ENCODE measurements around the gene POLRMT. TPM values are rescaled to one million over a fixed set of nuclear protein-coding genes. Genes with fewer than 3 reads are reported as not detected.
"Not testable (repeated sequence)": the region's sequence is repeated elsewhere in the genome, so short reads cannot be mapped to it uniquely, and the experiment has no call there.

POLRMT gene
- total RNA-seq, 1 donor from 2014 or later = 68.4 TPM

DNA sequence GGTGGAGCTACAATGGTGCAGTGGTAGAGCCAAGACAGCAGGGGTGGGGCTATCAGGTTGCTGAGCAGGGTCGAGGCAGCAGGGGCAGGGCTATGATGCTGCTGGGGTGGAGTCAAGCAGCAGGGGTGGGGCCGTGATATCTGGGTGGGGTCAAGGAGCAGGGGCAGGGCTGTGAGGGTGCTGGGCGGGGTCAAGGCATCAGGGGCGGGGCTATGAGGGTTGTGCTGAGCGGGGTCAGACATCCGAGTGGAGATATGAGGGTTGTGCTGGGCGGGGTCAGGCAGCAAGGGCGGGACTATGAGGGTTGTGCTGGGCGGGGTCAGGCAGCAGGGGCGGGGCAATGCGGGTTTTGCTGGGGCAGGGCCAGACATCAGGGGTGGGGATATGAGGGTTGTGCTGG, 29.0 kb downstream of the POLRMT start:
- Mint-ChIP-seq H3K36me3 (ENCODE audit: insufficient read depth) (no peaks in the 10 kb centered on the region), H3K27me3 (peaks cover 8% of the 10 kb centered on the region), H3K4me3 (ENCODE audit: low read depth) (no peak overlapping the region), H3K9me3 (ENCODE audit: low read depth) (peaks cover 4% of the 10 kb centered on the region), H3K4me1 (ENCODE audit: low read depth) (no peaks in the 10 kb centered on the region), H3K27ac (no peak overlapping the region)
- TF ChIP-seq, protein P1, sequence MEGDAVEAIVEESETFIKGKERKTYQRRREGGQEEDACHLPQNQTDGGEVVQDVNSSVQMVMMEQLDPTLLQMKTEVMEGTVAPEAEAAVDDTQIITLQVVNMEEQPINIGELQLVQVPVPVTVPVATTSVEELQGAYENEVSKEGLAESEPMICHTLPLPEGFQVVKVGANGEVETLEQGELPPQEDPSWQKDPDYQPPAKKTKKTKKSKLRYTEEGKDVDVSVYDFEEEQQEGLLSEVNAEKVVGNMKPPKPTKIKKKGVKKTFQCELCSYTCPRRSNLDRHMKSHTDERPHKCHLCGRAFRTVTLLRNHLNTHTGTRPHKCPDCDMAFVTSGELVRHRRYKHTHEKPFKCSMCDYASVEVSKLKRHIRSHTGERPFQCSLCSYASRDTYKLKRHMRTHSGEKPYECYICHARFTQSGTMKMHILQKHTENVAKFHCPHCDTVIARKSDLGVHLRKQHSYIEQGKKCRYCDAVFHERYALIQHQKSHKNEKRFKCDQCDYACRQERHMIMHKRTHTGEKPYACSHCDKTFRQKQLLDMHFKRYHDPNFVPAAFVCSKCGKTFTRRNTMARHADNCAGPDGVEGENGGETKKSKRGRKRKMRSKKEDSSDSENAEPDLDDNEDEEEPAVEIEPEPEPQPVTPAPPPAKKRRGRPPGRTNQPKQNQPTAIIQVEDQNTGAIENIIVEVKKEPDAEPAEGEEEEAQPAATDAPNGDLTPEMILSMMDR (IDR thresholded peaks at IDR 0.05; ENCODE audit: unreplicated experiment) = no peak
- no peak for DNase-seq (ENCODE audit: low spot score, unreplicated experiment)

DNA sequence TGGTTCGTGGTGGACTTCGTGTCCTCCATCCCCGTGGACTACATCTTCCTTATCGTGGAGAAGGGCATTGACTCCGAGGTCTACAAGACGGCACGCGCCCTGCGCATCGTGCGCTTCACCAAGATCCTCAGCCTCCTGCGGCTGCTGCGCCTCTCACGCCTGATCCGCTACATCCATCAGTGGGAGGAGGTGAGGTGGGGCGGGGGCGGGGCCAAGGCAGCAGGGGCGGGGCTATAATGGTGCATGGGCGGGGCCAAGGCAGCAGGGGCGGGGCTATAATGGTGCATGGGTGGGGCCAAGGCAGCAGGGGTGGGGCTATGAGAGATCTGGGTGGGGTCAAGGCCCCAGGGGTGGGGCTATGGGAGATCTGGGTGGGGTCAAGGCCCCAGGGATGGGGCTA, 29.6 kb downstream of the POLRMT start:
- not testable (repeated sequence) for H3K4me3 Mint-ChIP-seq (ENCODE audit: low read depth); H3K4me1 Mint-ChIP-seq (ENCODE audit: low read depth); H3K9me3 Mint-ChIP-seq (ENCODE audit: low read depth); DNase-seq (ENCODE audit: low spot score, unreplicated experiment); H3K27me3 Mint-ChIP-seq; H3K27ac Mint-ChIP-seq; H3K36me3 Mint-ChIP-seq (ENCODE audit: insufficient read depth)

DNA sequence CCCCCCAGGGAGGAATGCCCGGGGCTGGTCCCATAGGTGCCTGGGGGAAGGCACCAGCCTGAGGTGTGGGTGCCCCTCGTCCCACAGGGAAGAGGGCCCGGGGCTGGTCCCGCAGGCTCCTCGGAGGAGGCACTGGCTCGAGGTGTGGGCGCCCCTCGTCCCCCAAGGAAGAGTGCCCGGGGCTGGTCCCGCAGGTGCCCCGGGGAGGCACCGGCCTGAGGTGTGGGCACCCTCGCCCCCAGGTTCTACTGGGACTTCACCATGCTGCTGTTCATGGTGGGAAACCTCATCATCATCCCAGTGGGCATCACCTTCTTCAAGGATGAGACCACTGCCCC, 30.1 kb downstream of the POLRMT start:
- H3K27ac Mint-ChIP-seq; H3K27me3 Mint-ChIP-seq; H3K4me3 Mint-ChIP-seq (ENCODE audit: low read depth); H3K4me1 Mint-ChIP-seq (ENCODE audit: low read depth); H3K36me3 Mint-ChIP-seq (ENCODE audit: insufficient read depth); H3K9me3 Mint-ChIP-seq (ENCODE audit: low read depth); DNase-seq (ENCODE audit: low spot score, unreplicated experiment): not testable (repeated sequence)

DNA sequence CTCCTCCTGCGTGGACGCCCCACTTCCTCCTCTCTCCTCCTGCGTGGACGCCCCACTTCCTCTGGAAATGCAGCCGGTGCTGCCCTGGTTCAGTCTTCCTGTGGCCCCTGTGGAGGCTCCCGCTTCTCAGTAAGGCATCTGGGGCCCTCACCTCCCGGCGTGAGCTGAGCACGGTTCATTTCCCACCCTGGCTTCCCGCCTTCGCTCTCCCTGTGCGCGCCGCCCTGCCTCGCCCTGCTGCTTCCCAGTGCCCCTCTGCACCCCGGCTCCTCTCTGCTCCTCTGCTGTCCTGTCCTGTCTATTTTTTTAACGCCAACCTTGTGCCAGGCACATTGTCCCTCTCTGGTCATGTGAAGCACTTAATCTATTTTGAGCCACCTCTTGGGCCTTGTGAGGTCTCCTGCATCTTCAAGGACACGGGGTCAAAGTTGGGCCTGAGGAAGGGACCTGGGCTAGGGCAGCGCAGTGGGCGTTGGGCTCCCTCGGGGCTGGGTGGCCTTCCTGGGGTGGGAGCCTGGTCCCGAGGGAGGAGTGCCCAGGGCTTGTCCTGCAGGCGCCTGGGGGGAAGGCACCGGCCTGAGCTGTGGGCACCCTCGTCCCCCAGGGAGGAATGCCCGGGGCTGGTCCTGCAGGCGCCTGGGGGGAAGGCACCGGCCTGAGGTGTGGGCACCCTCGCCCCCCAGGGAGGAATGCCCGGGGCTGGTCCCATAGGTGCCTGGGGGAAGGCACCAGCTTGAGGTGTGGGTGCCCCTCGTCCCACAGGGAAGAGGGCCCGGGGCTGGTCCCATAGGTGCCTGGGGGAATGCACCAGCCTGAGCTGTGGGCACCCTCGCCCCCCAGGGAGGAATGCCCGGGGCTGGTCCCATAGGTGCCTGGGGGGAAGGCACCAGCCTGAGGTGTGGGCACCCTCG, 30.7 kb downstream of the POLRMT start:
- no peaks in the 10 kb centered on the region for H3K36me3 Mint-ChIP-seq (ENCODE audit: insufficient read depth)
- H3K27ac Mint-ChIP-seq = no peak overlapping the region
- no peak overlapping the region for H3K4me3 Mint-ChIP-seq (ENCODE audit: low read depth)
- no peak for DNase-seq (ENCODE audit: low spot score, unreplicated experiment)
- H3K9me3 Mint-ChIP-seq (ENCODE audit: low read depth) = peaks cover 4% of the 10 kb centered on the region
- peaks cover 8% of the 10 kb centered on the region for H3K27me3 Mint-ChIP-seq
- TF ChIP-seq, protein P1 (IDR thresholded peaks at IDR 0.05; ENCODE audit: unreplicated experiment) = no peak
- H3K4me1 Mint-ChIP-seq (ENCODE audit: low read depth) = no peaks in the 10 kb centered on the region

DNA sequence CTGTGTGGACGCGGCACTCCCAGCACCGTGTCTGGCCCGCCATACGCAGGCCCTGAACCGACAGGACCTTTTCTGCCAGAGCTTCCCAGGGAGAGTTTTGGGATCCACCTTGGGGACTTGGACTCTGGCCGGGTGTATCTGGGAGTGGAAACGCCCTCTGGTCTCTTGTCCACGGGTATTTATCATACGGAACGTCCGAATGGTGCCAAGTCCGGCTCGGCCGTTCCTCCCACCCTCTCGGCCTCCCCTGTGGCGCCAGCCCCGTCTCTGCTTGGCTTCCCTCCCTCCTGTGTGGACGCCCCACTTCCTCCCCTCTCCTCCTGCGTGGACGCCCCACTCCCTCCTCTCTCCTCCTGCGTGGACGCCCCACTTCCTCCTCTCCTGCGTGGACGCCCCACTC, 31.5 kb downstream of the POLRMT start:
- Mint-ChIP-seq H3K27ac (no peak overlapping the region), H3K36me3 (ENCODE audit: insufficient read depth) (no peaks in the 10 kb centered on the region), H3K9me3 (ENCODE audit: low read depth) (peaks cover 4% of the 10 kb centered on the region), H3K27me3 (peaks cover 8% of the 10 kb centered on the region), H3K4me1 (ENCODE audit: low read depth) (no peaks in the 10 kb centered on the region), H3K4me3 (ENCODE audit: low read depth) (no peak overlapping the region)
- TF ChIP-seq, protein P1 (IDR thresholded peaks at IDR 0.05; ENCODE audit: unreplicated experiment) = no peak
- no peak for DNase-seq (ENCODE audit: low spot score, unreplicated experiment)

DNA sequence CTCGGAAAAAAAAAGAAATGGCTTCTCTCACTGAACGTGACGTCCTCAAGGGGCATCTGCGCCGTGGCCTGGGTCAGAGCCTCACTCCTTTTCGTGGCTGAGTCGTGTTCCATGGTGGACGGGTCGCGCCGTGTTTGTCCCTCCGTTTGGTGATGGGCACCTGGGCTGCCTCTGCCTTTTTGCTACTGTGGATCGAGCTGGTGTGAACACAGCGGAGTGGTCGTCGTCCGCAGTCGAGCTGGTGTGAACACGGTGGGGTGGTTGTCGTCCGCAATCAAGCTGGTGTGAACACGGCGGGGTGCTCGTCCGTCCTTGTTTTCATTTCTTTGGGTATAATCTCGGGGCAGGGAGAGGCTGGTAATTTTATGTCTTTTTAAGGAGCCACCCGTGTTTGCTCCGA, 32.0 kb downstream of the POLRMT start:
- no peak overlapping the region for H3K27ac Mint-ChIP-seq
- no peaks in the 10 kb centered on the region for H3K4me1 Mint-ChIP-seq (ENCODE audit: low read depth)
- TF ChIP-seq, protein P1 (IDR thresholded peaks at IDR 0.05; ENCODE audit: unreplicated experiment) = no peak
- no peak for DNase-seq (ENCODE audit: low spot score, unreplicated experiment)
- no peak overlapping the region for H3K4me3 Mint-ChIP-seq (ENCODE audit: low read depth)
- peaks cover 4% of the 10 kb centered on the region for H3K9me3 Mint-ChIP-seq (ENCODE audit: low read depth)
- peaks cover 8% of the 10 kb centered on the region for H3K27me3 Mint-ChIP-seq
- H3K36me3 Mint-ChIP-seq (ENCODE audit: insufficient read depth) = no peaks in the 10 kb centered on the region
